GM21825 (cell line): ENCODE results near the gene SLC66A1.

Experiments used
- ATAC-seq: cut with Tn5 transposase; IDR thresholded peaks from one replicate; pipeline ENCODE4 v1.9.1; 2021; ENCODE audit warnings: mild to moderate bottlenecking, moderate library complexity; ENCODE audit not compliant: unreplicated experiment

Gene SLC66A1

GRCh38 chr1:19375631-19376400, 63.7 kb downstream of the SLC66A1 start:
- ATAC-seq = no peak

GRCh38 chr1:19376428-19377372, 64.6 kb downstream of the SLC66A1 start:
- ATAC-seq = no peak

GRCh38 chr1:19377812-19378718, 65.9 kb downstream of the SLC66A1 start:
- no peak for ATAC-seq
